GM19395 (cell line): ENCODE measurements around the gene SEC22B.
"Not testable (repeated sequence)": the region's sequence is repeated elsewhere in the genome, so short reads cannot be mapped to it uniquely, and the experiment has no call there.

Experiments
- ATAC-seq: cut with Tn5 transposase; IDR thresholded peaks from one replicate; pipeline ENCODE4 v1.9.1; 2021; ENCODE audit warnings: mild to moderate bottlenecking, moderate library complexity; ENCODE audit not compliant: unreplicated experiment

SEC22B gene

GRCh38 chr1:120120525-120120924 lies 55.8 kb downstream of the SEC22B start:
- ATAC-seq, result not testable (repeated sequence)

GRCh38 chr1:120117371-120118177 lies 58.7 kb downstream of the SEC22B start:
- peak; percentile 63 for ATAC-seq

- not testable (repeated sequence) for ATAC-seq
Measured at GRCh38 chr1:120116094-120116493, 60.2 kb downstream of the SEC22B start.

- not testable (repeated sequence) for ATAC-seq
Measured at GRCh38 chr1:120113134-120113533, 63.2 kb downstream of the SEC22B start.

- not testable (repeated sequence) for ATAC-seq
Measured at GRCh38 chr1:120112212-120112611, 64.1 kb downstream of the SEC22B start.

- ATAC-seq, result not testable (repeated sequence)
Measured at GRCh38 chr1:120111771-120112170, 64.5 kb downstream of the SEC22B start.

- not testable (repeated sequence) for ATAC-seq
Measured at GRCh38 chr1:120111008-120111407, 65.3 kb downstream of the SEC22B start.

- ATAC-seq, result not testable (repeated sequence)
Measured at GRCh38 chr1:120109656-120110055, 66.7 kb downstream of the SEC22B start.

- not testable (repeated sequence) for ATAC-seq
Measured at GRCh38 chr1:120109180-120109579, 67.1 kb downstream of the SEC22B start.

GRCh38 chr1:120105288-120105687 lies 71.0 kb downstream of the SEC22B start:
- not testable (repeated sequence) for ATAC-seq

- ATAC-seq, result not testable (repeated sequence)
Measured at GRCh38 chr1:120103768-120104167, 72.6 kb downstream of the SEC22B start.

GRCh38 chr1:120101593-120101992 lies 74.7 kb downstream of the SEC22B start:
- not testable (repeated sequence) for ATAC-seq
